ENCODE data around the gene HTR3D. TPM values are rescaled to one million over a fixed set of nuclear protein-coding genes. Genes with fewer than 3 reads are reported as not detected.
"Not testable (repeated sequence)": the region's sequence is repeated elsewhere in the genome, so short reads cannot be mapped to it uniquely, and the experiment has no call there.

HTR3D gene
- total and polyA plus RNA-seq, 2 experiments from 2014 or later = not detected

- Histone ChIP-seq H3F3A (replicated peaks; ENCODE audit: low read depth) (no peaks in the 10 kb centered on the region), H3K27me3 (ENCODE audit: insufficient read depth) (no peaks in the 10 kb centered on the region), H3K4me1 (ENCODE audit: insufficient read depth) (no peaks in the 10 kb centered on the region), H3K36me3 (ENCODE audit: insufficient read depth) (no peaks in the 10 kb centered on the region), H3K27ac (ENCODE audit: low read depth) (no peak overlapping the region), H3K79me2 (replicated peaks; ENCODE audit: insufficient read depth) (no peaks in the 10 kb centered on the region), H4K20me1 (replicated peaks; ENCODE audit: insufficient read depth) (no peaks in the 10 kb centered on the region), H3K4me3 (no peak overlapping the region), H2AFZ (no peak overlapping the region), H3K4me2 (no peak overlapping the region), H3K9me2 (ENCODE audit: insufficient read depth) (no peaks in the 10 kb centered on the region)
- no peak for DNase-seq (ENCODE audit: low spot score)
- Mint-ChIP-seq H3K36me3 (ENCODE audit: low read depth) (no peaks in the 10 kb centered on the region), H3K4me1 (no peaks in the 10 kb centered on the region), H3K27ac (no peak overlapping the region), H3K4me3 (no peak overlapping the region), H3K9me3 (peaks cover 15% of the 10 kb centered on the region), H3K27me3 (ENCODE audit: insufficient read depth, low read depth, poor library complexity) (no peaks in the 10 kb centered on the region)
- ATAC-seq = no peak
- TF ChIP-seq NANOG (IDR thresholded peaks at IDR 0.05; ENCODE audit: borderline replicate concordance) = no peak
Measured at GRCh38 chr3:184068344-184068743, 36.8 kb downstream of the HTR3D start.

- not testable (repeated sequence) for H3K27me3 ChIP-seq (ENCODE audit: insufficient read depth); H3K27me3 Mint-ChIP-seq (ENCODE audit: insufficient read depth, low read depth, poor library complexity); H3K27ac Mint-ChIP-seq
Measured at GRCh38 chr3:184071142-184071541, 39.6 kb downstream of the HTR3D start.

GRCh38 chr3:184073621-184074020, 42.1 kb downstream of the HTR3D start:
- no peaks in the 10 kb centered on the region for H3K4me1 ChIP-seq (ENCODE audit: insufficient read depth)
- H4K20me1 ChIP-seq (replicated peaks; ENCODE audit: insufficient read depth) = no peaks in the 10 kb centered on the region
- DNase-seq (ENCODE audit: low spot score) (peak; percentile 18), ATAC-seq (no peak)
- H2AFZ ChIP-seq = peak overlapping the region; percentile 4; the same call in 1 of the 2 replicates
- no peaks in the 10 kb centered on the region for H3F3A ChIP-seq (replicated peaks; ENCODE audit: low read depth)
- peaks cover 13% of the 10 kb centered on the region for H3K9me3 Mint-ChIP-seq
- no peak overlapping the region for H3K4me2 ChIP-seq
- H3K27me3 ChIP-seq (ENCODE audit: insufficient read depth) = no peaks in the 10 kb centered on the region
- H3K27ac Mint-ChIP-seq = no peak overlapping the region
- no peak overlapping the region for H3K4me3 ChIP-seq
- peaks cover 7% of the 10 kb centered on the region; the same call in 1 of the 2 replicates for H3K9me2 ChIP-seq (ENCODE audit: insufficient read depth)
- peaks cover 2% of the 10 kb centered on the region for H3K27me3 Mint-ChIP-seq (ENCODE audit: insufficient read depth, low read depth, poor library complexity)
- H3K4me3 Mint-ChIP-seq = no peak overlapping the region
- no peaks in the 10 kb centered on the region for H3K79me2 ChIP-seq (replicated peaks; ENCODE audit: insufficient read depth)
- H3K36me3 Mint-ChIP-seq (ENCODE audit: low read depth) = no peaks in the 10 kb centered on the region
- no peaks in the 10 kb centered on the region for H3K36me3 ChIP-seq (ENCODE audit: insufficient read depth)
- H3K27ac ChIP-seq (ENCODE audit: low read depth) = no peak overlapping the region
- peaks cover 6% of the 10 kb centered on the region for H3K4me1 Mint-ChIP-seq
- TF ChIP-seq ETS1 (IDR thresholded peaks at IDR 0.05) = no peak
- no peak for TF ChIP-seq EZH2 (IDR thresholded peaks at IDR 0.05; ENCODE audit: low read depth, unreplicated experiment)
- TF ChIP-seq NANOG (IDR thresholded peaks at IDR 0.05; ENCODE audit: borderline replicate concordance) = no peak
- TF ChIP-seq POLR2AphosphoS5 (IDR thresholded peaks at IDR 0.05; ENCODE audit: low read depth) = no peak
- no peak for TF ChIP-seq CTCF (conservative IDR thresholded peaks at IDR 0.05; ENCODE audit: low read depth in 2 of 2)
- TF ChIP-seq CREB1 (CRISPR knock-in tag; IDR thresholded peaks at IDR 0.05; ENCODE audit: low read depth) = no peak
- no peak for TF ChIP-seq REST (IDR thresholded peaks at IDR 0.05; ENCODE audit: unreplicated experiment)

More at GRCh38 chr3:184071142-184071541, 39.6 kb downstream of the HTR3D start:
- not testable (repeated sequence) for H3K36me3 Mint-ChIP-seq (ENCODE audit: low read depth); H3K79me2 ChIP-seq (replicated peaks; ENCODE audit: insufficient read depth); DNase-seq (ENCODE audit: low spot score); ATAC-seq; H3K4me3 Mint-ChIP-seq; H3K4me3 ChIP-seq; H4K20me1 ChIP-seq (replicated peaks; ENCODE audit: insufficient read depth); H3K9me2 ChIP-seq (ENCODE audit: insufficient read depth); H3F3A ChIP-seq (replicated peaks; ENCODE audit: low read depth); H2AFZ ChIP-seq; H3K4me2 ChIP-seq; H3K36me3 ChIP-seq (ENCODE audit: insufficient read depth); H3K4me1 ChIP-seq (ENCODE audit: insufficient read depth); H3K27ac ChIP-seq (ENCODE audit: low read depth); H3K4me1 Mint-ChIP-seq
- H3K9me3 Mint-ChIP-seq = peaks cover 15% of the 10 kb centered on the region
